ENCODE results near the gene MAMDC2.
"Not testable (repeated sequence)": the region's sequence is repeated elsewhere in the genome, so short reads cannot be mapped to it uniquely, and the experiment has no call there.

The MAMDC2 gene

GRCh38 chr9:70137577-70137976 lies 93.9 kb downstream of the MAMDC2 start:
- no peak for DNase-seq

- no peak for DNase-seq
Observed at GRCh38 chr9:70142101-70142500, 98.5 kb downstream of the MAMDC2 start.

GRCh38 chr9:70143394-70144130 lies 99.9 kb downstream of the MAMDC2 start:
- DNase-seq: no peak

GRCh38 chr9:70144131-70144503 lies 100.5 kb downstream of the MAMDC2 start:
- no peak for DNase-seq

- DNase-seq: no peak
Observed at GRCh38 chr9:70145981-70146380, 102.3 kb downstream of the MAMDC2 start.

GRCh38 chr9:70147196-70147595 lies 103.5 kb downstream of the MAMDC2 start:
- DNase-seq: no peak

- no peak for DNase-seq
Observed at GRCh38 chr9:70147651-70148050, 104.0 kb downstream of the MAMDC2 start.

- no peak for DNase-seq
Observed at GRCh38 chr9:70152350-70152749, 108.7 kb downstream of the MAMDC2 start.

GRCh38 chr9:70156729-70157128 lies 113.1 kb downstream of the MAMDC2 start:
- no peak for DNase-seq

- DNase-seq: no peak
Observed at GRCh38 chr9:70159630-70160029, 116.0 kb downstream of the MAMDC2 start.

- DNase-seq: no peak
Observed at GRCh38 chr9:70160686-70161600, 117.3 kb downstream of the MAMDC2 start.

GRCh38 chr9:70165006-70165602 lies 121.5 kb downstream of the MAMDC2 start:
- no peak for DNase-seq

- DNase-seq: no peak
Observed at GRCh38 chr9:70168521-70168920, 124.9 kb downstream of the MAMDC2 start.

GRCh38 chr9:70169222-70169621 lies 125.6 kb downstream of the MAMDC2 start:
- no peak for DNase-seq

GRCh38 chr9:70170151-70170790 lies 126.6 kb downstream of the MAMDC2 start:
- no peak for DNase-seq

GRCh38 chr9:70172532-70172931 lies 128.9 kb downstream of the MAMDC2 start:
- DNase-seq: no peak

GRCh38 chr9:70177121-70177520 lies 133.5 kb downstream of the MAMDC2 start:
- DNase-seq: no peak

- no peak for DNase-seq
Observed at GRCh38 chr9:70192707-70193106, 149.1 kb downstream of the MAMDC2 start.

GRCh38 chr9:70195456-70195855 lies 151.8 kb downstream of the MAMDC2 start:
- no peak for DNase-seq

- DNase-seq: no peak
Observed at GRCh38 chr9:70197216-70198044, 153.8 kb downstream of the MAMDC2 start.

GRCh38 chr9:70204743-70205142 lies 161.1 kb downstream of the MAMDC2 start:
- not testable (repeated sequence) for DNase-seq

GRCh38 chr9:70205366-70206020 lies 161.8 kb downstream of the MAMDC2 start:
- no peak for DNase-seq

Data from NCI-H187 treated with DMSO at 0.1 percent for 48 hours (cell line).